ENCODE data around the gene DDX5. TPM values are rescaled to one million over a fixed set of nuclear protein-coding genes. Genes with fewer than 3 reads are reported as not detected.

DDX5 gene
- total and polyA plus RNA-seq, 2 of the 13 experiments (the other 11 are each of a cell fraction or from before 2014, with no cell fraction given): 503 to 684 TPM

DNA sequence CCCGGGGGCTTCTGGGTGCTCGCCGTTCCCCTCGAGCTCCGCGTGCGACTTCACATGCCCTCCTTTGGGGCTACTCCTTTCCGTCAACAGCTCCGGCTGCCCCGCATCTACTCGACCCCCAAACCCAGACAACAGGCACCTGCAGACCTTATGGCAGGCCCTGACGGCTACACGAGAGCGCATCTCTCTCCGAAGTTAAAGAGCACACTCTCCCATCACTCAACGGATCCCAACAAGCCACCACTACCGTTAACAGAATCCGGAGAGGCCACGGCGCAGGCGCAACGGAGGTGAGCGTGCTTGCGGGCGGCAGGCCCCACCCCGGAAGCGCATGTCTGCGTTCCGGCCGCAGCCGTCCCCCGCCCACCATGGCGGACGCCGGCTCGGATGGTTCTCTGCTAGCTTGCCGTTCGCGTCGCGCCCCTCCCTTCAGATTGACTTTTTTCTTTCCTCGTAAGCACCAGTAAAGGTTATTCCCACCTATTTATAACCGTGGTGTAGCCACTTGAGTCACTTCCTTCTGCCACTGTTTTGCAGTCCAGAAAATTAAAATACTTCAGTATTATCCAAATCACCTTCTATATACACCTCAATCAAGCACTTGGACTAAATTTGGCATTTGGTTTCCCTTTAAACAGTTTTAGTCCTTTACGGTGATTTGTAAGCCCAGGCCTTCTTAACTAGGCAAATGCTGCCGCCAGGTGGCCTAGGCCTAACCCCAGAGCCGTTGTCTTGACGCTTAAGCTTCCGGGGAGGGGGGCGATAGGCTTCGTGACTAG, 9.1 kb downstream of the DDX5 start, which contains the start of gene POLG2 (continued):
- TF ChIP-seq BRD4 (CRISPR knock-in tag; IDR thresholded peaks at IDR 0.05): peak; percentile 71
- TF ChIP-seq, protein P1, sequence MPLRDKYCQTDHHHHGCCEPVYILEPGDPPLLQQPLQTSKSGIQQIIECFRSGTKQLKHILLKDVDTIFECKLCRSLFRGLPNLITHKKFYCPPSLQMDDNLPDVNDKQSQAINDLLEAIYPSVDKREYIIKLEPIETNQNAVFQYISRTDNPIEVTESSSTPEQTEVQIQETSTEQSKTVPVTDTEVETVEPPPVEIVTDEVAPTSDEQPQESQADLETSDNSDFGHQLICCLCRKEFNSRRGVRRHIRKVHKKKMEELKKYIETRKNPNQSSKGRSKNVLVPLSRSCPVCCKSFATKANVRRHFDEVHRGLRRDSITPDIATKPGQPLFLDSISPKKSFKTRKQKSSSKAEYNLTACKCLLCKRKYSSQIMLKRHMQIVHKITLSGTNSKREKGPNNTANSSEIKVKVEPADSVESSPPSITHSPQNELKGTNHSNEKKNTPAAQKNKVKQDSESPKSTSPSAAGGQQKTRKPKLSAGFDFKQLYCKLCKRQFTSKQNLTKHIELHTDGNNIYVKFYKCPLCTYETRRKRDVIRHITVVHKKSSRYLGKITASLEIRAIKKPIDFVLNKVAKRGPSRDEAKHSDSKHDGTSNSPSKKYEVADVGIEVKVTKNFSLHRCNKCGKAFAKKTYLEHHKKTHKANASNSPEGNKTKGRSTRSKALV (CRISPR knock-in tag; IDR thresholded peaks at IDR 0.05): peak; percentile 70; the same call in 1 of the 2 replicates
- TF ChIP-seq MAFF (IDR thresholded peaks at IDR 0.05; ENCODE audit: low read depth, low read length): no peak; the same call in 1 of the 2 replicates
- TF ChIP-seq ZNF629 (CRISPR knock-in tag; conservative IDR thresholded peaks at IDR 0.05): no peak
- TF ChIP-seq ETV6 (CRISPR knock-in tag; conservative IDR thresholded peaks at IDR 0.05): no peak; the same call in 1 of the 2 replicates
- TF ChIP-seq ZNF207 (IDR thresholded peaks at IDR 0.05; ENCODE audit: borderline replicate concordance): no peak
- TF ChIP-seq MXD3 (CRISPR knock-in tag; IDR thresholded peaks at IDR 0.05): peak; percentile 86; the same call in 1 of the 2 replicates
- peak; percentile 60; the same call in 1 of the 2 replicates for TF ChIP-seq NONO (IDR thresholded peaks at IDR 0.05)
- TF ChIP-seq NONO (CRISPR knock-in tag; conservative IDR thresholded peaks at IDR 0.05): peak; percentile 96
- 0 out of 2 replicates have a peak, but pooled peaks have one; percentile 87 for TF ChIP-seq ZFP37 (CRISPR knock-in tag; IDR thresholded peaks at IDR 0.05; ENCODE audit: borderline replicate concordance)
- no peak for TF ChIP-seq CENPX (CRISPR knock-in tag; IDR thresholded peaks at IDR 0.05)
- TF ChIP-seq NFYB (CRISPR knock-in tag; IDR thresholded peaks at IDR 0.05): peak; percentile 19; the same call in 1 of the 2 replicates
- no peak for TF ChIP-seq ZNF614 (CRISPR knock-in tag; IDR thresholded peaks at IDR 0.05; ENCODE audit: borderline replicate concordance)
- TF ChIP-seq NBN (conservative IDR thresholded peaks at IDR 0.05): no peak
- TF ChIP-seq IKZF4 (CRISPR knock-in tag; IDR thresholded peaks at IDR 0.05; ENCODE audit: borderline replicate concordance, low read depth, not compliant biosample characterization): peak; percentile 41
- TF ChIP-seq ZBTB21 (CRISPR knock-in tag; IDR thresholded peaks at IDR 0.05): peak; percentile 40; the same call in 1 of the 2 replicates
- peak; percentile 24; the same call in 1 of the 2 replicates for TF ChIP-seq ZFP1 (CRISPR knock-in tag; IDR thresholded peaks at IDR 0.05)
- no peak for TF ChIP-seq ZFP36 (IDR thresholded peaks at IDR 0.05; ENCODE audit: borderline replicate concordance, low read depth, low read length, partially characterized antibody)
- 0 out of 2 replicates have a peak, but pooled peaks have one; percentile 48 for TF ChIP-seq NFIB (CRISPR knock-in tag; IDR thresholded peaks at IDR 0.05; ENCODE audit: borderline replicate concordance)
- no peak for TF ChIP-seq ZBTB10 (CRISPR knock-in tag; IDR thresholded peaks at IDR 0.05; ENCODE audit: borderline replicate concordance)
- TF ChIP-seq FOXA1 (IDR thresholded peaks at IDR 0.05): no peak
- TF ChIP-seq FOXA1 (CRISPR knock-in tag; IDR thresholded peaks at IDR 0.05): 0 out of 2 replicates have a peak, but pooled peaks have one; percentile 16
- TF ChIP-seq PCBP1 (IDR thresholded peaks at IDR 0.05; ENCODE audit: borderline replicate concordance, low read depth, low read length): no peak
- peak; percentile 84; the same call in 1 of the 2 replicates for TF ChIP-seq KLF9 (CRISPR knock-in tag; IDR thresholded peaks at IDR 0.05; ENCODE audit: low read depth)
- no peak for TF ChIP-seq ZNF17 (CRISPR knock-in tag; IDR thresholded peaks at IDR 0.05)
- peak; percentile 67 for TF ChIP-seq RXRA (CRISPR knock-in tag; IDR thresholded peaks at IDR 0.05)
- TF ChIP-seq GABPB1 (CRISPR knock-in tag; IDR thresholded peaks at IDR 0.05): peak; percentile 98
- TF ChIP-seq CHD4 (IDR thresholded peaks at IDR 0.05; ENCODE audit: borderline replicate concordance, low read length): no peak

Measured in HepG2 (cell line).